Measurements from ENCODE around the gene WDFY3.

Gene WDFY3

GRCh38 chr4:84914686-84915395 is 51.6 kb downstream of the WDFY3 start:
- DNase-seq (ENCODE audit: low read depth in 2 of 3, low spot score in 1 of 3): no peak

GRCh38 chr4:84913176-84913575 is 53.3 kb downstream of the WDFY3 start:
- no peak for DNase-seq (ENCODE audit: low read depth in 2 of 3, low spot score in 1 of 3)

GRCh38 chr4:84912741-84913140 is 53.7 kb downstream of the WDFY3 start:
- DNase-seq (ENCODE audit: low read depth in 2 of 3, low spot score in 1 of 3): no peak

- no peak for DNase-seq (ENCODE audit: low read depth in 2 of 3, low spot score in 1 of 3)
These were observed 57.6 kb downstream of the WDFY3 start for GRCh38 chr4:84908876-84909275.

- no peak for DNase-seq (ENCODE audit: low read depth in 2 of 3, low spot score in 1 of 3)
These were observed 59.3 kb downstream of the WDFY3 start for GRCh38 chr4:84907145-84907544.

- DNase-seq (ENCODE audit: low read depth in 2 of 3, low spot score in 1 of 3): no peak
These were observed 60.8 kb downstream of the WDFY3 start for GRCh38 chr4:84905646-84906045.

- DNase-seq (ENCODE audit: low read depth in 2 of 3, low spot score in 1 of 3): no peak
These were observed 64.7 kb downstream of the WDFY3 start for GRCh38 chr4:84901740-84902281.

- no peak for DNase-seq (ENCODE audit: low read depth in 2 of 3, low spot score in 1 of 3)
These were observed 65.3 kb downstream of the WDFY3 start for GRCh38 chr4:84901173-84901572.

- no peak for DNase-seq (ENCODE audit: low read depth in 2 of 3, low spot score in 1 of 3)
These were observed 66.9 kb downstream of the WDFY3 start for GRCh38 chr4:84899616-84900015.

GRCh38 chr4:84897516-84897915 is 69.0 kb downstream of the WDFY3 start:
- DNase-seq (ENCODE audit: low read depth in 2 of 3, low spot score in 1 of 3): no peak

- no peak for DNase-seq (ENCODE audit: low read depth in 2 of 3, low spot score in 1 of 3)
These were observed 71.2 kb downstream of the WDFY3 start for GRCh38 chr4:84895283-84895682.

- DNase-seq (ENCODE audit: low read depth in 2 of 3, low spot score in 1 of 3): no peak
These were observed 71.9 kb downstream of the WDFY3 start for GRCh38 chr4:84894621-84895020.

GRCh38 chr4:84892950-84893349 is 73.5 kb downstream of the WDFY3 start:
- DNase-seq (ENCODE audit: low read depth in 2 of 3, low spot score in 1 of 3): no peak

GRCh38 chr4:84887824-84888223 is 78.7 kb downstream of the WDFY3 start:
- no peak for DNase-seq (ENCODE audit: low read depth in 2 of 3, low spot score in 1 of 3)

- DNase-seq (ENCODE audit: low read depth in 2 of 3, low spot score in 1 of 3): no peak
These were observed 86.8 kb downstream of the WDFY3 start for GRCh38 chr4:84879651-84880200.

GRCh38 chr4:84878546-84878945 is 87.9 kb downstream of the WDFY3 start:
- DNase-seq (ENCODE audit: low read depth in 2 of 3, low spot score in 1 of 3): no peak

- DNase-seq (ENCODE audit: low read depth in 2 of 3, low spot score in 1 of 3): no peak
These were observed 88.4 kb downstream of the WDFY3 start for GRCh38 chr4:84878090-84878489.

GRCh38 chr4:84877051-84877833 is 89.2 kb downstream of the WDFY3 start:
- no peak for DNase-seq (ENCODE audit: low read depth in 2 of 3, low spot score in 1 of 3)

GRCh38 chr4:84875636-84876371 is 90.7 kb downstream of the WDFY3 start:
- DNase-seq (ENCODE audit: low read depth in 2 of 3, low spot score in 1 of 3): no peak

GRCh38 chr4:84874619-84875018 is 91.9 kb downstream of the WDFY3 start:
- no peak for DNase-seq (ENCODE audit: low read depth in 2 of 3, low spot score in 1 of 3)

GRCh38 chr4:84870398-84871163 is 95.9 kb downstream of the WDFY3 start:
- no peak for DNase-seq (ENCODE audit: low read depth in 2 of 3, low spot score in 1 of 3)
